Stimulated activated CD4-positive, alpha-beta T cell treated with anti-CD3 and anti-CD28 coated beads, Interleukin-12 subunit alpha, Interleukin-12 subunit beta, amount 100 ng/mL, for 4 hours (primary cell): ENCODE measurements around the gene PHLDA2.

ENCODE experiments used
- DNase-seq: peaks from one replicate; pipeline ENCODE4 v3.0.0-alpha.2; 2020

Gene PHLDA2

GRCh38 chr11:2928605-2929530 lies at the start of gene PHLDA2:
Gene PHLDA2 (minus strand): TSS chr11:2929420. CDS start chr11:2929364, 56 bp downstream.
- DNase-seq = peak; percentile 49

- no peak for DNase-seq
Measured at GRCh38 chr11:2977113-2977512, 47.9 kb upstream of the PHLDA2 start.

GRCh38 chr11:2976294-2977063 lies 47.3 kb upstream of the PHLDA2 start:
- no peak for DNase-seq

GRCh38 chr11:2975594-2975993 lies 46.4 kb upstream of the PHLDA2 start:
- peak; percentile 21 for DNase-seq

- DNase-seq = no peak
Measured at GRCh38 chr11:2974272-2974671, 45.1 kb upstream of the PHLDA2 start.

- DNase-seq = no peak
Measured at GRCh38 chr11:2968341-2968900, 39.2 kb upstream of the PHLDA2 start.

GRCh38 chr11:2964782-2965181 lies 35.6 kb upstream of the PHLDA2 start:
- DNase-seq = no peak

- no peak for DNase-seq
Measured at GRCh38 chr11:2963761-2964160, 34.5 kb upstream of the PHLDA2 start.

GRCh38 chr11:2963112-2963754 lies 34.0 kb upstream of the PHLDA2 start:
- no peak for DNase-seq

- DNase-seq = no peak
Measured at GRCh38 chr11:2961080-2961479, 31.9 kb upstream of the PHLDA2 start.

- DNase-seq = no peak
Measured at GRCh38 chr11:2960139-2960538, 30.9 kb upstream of the PHLDA2 start.

GRCh38 chr11:2958251-2958650 lies 29.0 kb upstream of the PHLDA2 start:
- no peak for DNase-seq

GRCh38 chr11:2955906-2956476 lies 26.8 kb upstream of the PHLDA2 start:
- DNase-seq = no peak

GRCh38 chr11:2954263-2954662 lies 25.0 kb upstream of the PHLDA2 start:
- DNase-seq = no peak

- DNase-seq = no peak
Measured at GRCh38 chr11:2952290-2952689, 23.1 kb upstream of the PHLDA2 start.

GRCh38 chr11:2951231-2952110 lies 22.3 kb upstream of the PHLDA2 start:
- DNase-seq = no peak

- no peak for DNase-seq
Measured at GRCh38 chr11:2950825-2951224, 21.6 kb upstream of the PHLDA2 start.

- DNase-seq = no peak
Measured at GRCh38 chr11:2949920-2950319, 20.7 kb upstream of the PHLDA2 start.

- DNase-seq = no peak
Measured at GRCh38 chr11:2947744-2948143, 18.5 kb upstream of the PHLDA2 start.

GRCh38 chr11:2945757-2946287 lies 16.6 kb upstream of the PHLDA2 start:
- no peak for DNase-seq

GRCh38 chr11:2945031-2945756 lies 16.0 kb upstream of the PHLDA2 start:
- no peak for DNase-seq
